ENCODE data around the gene FOXD4. TPM values are rescaled to one million over a fixed set of nuclear protein-coding genes. Genes with fewer than 3 reads are reported as not detected.
"Not testable (repeated sequence)": the region's sequence is repeated elsewhere in the genome, so short reads cannot be mapped to it uniquely, and the experiment has no call there.

FOXD4 gene
- total RNA-seq: not detected
- long read RNA-seq: 0 reads

DNA sequence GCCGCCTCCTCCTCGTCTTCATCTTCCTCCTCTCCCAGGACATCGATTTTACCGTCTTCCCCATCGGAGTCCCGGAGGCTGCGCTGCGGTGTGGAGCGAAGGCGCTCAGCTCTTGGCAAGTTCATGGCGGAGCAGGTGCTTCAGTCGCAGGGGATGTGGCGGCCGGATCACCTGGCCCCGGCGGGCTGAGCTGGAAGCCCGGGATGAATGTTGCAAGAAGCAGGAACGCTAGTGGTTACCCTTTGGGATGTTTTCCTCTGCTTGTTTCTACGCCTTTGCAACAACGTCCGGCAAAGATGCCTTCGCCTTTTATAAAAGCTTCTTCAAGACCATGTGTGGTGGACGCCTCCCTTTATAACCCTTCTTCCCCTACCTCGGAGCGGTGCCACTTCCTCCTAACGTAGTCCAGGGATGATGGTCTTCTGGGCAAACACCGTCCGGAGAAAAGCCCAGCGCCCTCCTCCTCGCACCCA is at the start of gene FOXD4:
TSS of gene FOXD4 (minus strand) at position 423 of the 473 bp plus-strand sequence. CDS start at position 125, 298 bp downstream.
- ATAC-seq; DNase-seq; intact Hi-C loops (cut with DNase I): not testable (repeated sequence)

DNA sequence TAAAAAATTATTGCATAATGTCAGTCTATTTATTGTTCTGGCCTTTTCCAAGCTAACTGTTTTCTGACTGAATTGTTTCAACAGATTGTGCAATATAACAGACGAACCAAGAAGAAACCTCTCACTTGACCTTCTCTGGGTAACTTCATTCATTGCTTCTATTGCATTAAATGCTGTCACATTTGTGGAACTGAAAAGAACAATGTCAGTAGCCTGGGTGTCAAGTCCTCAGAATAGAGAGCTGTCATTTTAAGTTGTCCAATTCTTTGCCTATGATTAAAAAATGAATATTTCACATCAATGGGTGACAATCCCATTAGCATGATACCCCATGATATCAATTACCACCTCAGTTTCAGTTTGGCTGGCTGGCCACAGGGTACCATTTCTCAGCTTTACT is 41.7 kb upstream of the FOXD4 start:
- intact Hi-C loops (cut with DNase I); ATAC-seq; DNase-seq: not testable (repeated sequence)

DNA sequence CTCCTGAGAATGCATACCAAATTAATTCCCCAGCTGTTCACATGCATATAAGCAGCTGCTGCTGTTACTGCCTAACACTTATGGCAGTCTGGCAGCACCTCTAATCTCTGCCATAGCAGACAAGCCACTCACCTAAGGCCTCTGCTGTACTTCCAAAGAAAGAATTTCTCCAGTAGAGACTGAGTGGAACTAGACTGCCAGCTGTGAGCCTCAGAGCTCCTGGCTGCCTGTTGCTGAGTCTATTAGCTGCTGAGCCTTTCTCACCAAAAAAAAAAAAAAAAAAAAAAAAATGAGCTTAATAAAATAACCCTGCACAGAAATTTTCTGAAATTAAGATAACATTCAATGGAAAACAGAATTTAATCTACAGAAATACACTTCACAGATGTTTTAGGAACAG is 33.0 kb upstream of the FOXD4 start:
- ATAC-seq; DNase-seq; intact Hi-C loops (cut with DNase I): not testable (repeated sequence)

DNA sequence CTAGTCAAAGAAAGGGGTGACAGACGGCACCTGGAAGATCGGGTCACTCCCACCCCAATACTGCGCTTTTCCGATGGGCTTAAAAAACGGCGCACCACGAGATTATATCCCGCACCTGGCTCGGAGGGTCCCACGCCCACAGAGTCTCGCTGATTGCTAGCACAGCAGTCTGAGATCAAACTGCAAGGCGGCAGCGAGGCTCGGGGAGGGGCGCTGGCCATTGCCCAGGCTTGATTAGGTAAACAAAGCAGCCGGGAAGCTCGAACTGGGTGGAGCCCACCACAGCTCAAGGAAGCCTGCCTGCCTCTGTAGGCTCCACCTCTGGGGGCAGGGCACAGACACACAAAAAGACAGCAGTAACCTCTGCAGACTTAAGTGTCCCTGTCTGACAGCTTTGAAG is 21.7 kb upstream of the FOXD4 start:
- intact Hi-C loops (cut with DNase I); DNase-seq; ATAC-seq: not testable (repeated sequence)

DNA sequence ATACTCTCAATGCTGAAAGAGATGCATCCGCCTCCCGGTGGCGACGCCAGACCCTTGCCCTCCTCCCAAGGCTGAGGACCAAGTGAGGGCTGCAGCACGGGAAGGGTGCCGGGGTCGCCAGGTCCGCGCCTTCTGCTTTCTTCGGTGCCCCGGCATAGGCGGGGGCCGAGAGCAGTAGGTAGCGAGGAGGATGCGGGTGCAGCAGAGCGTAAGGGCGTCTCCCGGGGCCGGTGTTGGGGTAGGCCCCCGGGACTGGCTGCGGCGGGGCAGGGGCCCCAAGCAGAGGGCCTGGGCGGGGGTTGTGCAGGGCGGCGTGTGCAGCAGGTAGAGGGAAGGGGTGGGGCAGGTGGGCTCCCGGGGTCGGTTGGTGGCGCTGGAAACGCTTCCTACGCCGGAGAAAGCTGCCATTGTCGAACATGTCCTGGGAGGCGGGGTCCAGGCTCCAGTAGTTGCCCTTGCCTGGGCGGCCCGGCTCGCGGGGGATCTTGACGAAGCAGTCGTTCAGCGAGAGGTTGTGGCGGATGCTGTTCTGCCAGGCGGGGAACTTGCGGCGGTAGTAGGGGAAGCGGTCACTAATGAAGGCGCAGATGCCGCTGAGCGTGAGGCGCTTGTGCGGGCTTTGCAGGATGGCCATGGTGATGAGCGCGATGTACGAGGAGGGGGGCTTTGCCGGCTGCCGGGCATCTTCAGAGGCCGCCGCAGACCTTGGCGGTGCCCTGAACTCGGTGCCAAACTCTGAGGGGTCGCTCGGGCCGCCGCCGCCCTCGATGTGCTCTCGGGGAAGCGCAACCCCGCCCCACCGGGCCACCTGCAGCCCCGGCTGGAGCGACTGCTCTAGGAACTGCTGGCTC is 848 bp downstream of the FOXD4 start:
- ATAC-seq; DNase-seq; intact Hi-C loops (cut with DNase I): not testable (repeated sequence)

DNA sequence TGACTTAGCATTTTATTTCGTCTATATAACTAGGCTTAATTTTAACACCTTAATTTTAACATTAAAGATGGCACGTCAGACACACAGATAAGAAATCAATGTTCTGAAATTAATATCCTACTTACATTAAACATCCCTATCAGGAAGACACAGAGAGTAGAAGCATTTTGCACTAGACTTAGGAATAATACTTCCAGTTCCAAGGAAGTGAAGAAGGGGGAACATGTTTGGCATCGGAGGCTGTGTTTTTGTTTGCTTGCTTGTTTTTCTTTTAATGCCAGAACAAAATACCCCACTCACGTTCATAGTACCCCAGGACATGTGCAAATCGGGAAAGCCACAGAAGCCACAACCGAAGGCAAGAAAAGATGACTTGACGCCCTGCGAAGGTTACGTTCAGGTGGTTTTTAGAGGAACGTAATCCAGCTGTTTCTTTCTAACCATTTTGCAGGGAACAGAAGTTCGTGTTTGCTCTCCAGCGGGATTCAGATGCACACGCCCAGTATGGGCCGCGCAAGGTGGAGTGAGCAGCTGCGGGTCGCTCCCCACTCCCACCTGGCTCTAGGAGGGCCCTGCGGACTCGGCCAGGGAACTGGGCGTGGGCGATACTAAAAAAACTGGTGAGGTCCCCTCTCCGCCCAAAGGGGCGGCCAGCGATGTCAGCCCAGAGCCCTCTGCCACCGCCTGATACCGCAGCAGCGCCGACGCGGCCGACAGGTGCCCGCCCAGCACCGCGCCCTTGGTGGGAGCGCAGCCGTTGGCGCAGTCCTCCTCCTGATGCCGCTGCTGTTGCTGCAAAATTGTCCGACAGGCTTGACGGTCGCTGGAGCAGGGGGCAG is 1.8 kb downstream of the FOXD4 start:
- ATAC-seq; DNase-seq; intact Hi-C loops (cut with DNase I): not testable (repeated sequence)

DNA sequence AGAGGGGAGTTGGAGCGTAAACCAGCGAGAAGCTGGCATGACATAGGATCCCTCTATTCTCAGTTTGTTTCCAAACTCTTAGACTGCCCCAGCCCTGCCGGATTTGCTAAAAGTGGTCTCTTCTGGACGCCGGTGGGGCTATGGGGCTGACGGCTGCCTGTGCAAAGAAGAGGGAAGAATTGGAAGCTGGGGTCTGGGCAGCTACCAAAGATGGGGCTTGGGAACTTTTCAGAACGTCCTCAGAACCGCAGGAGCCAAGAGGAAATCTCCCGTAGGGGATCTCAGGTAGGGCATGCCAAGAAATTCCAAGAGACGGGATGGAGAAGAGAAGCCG is 3.1 kb downstream of the FOXD4 start:
- DNase-seq; intact Hi-C loops (cut with DNase I); ATAC-seq: not testable (repeated sequence)

DNA sequence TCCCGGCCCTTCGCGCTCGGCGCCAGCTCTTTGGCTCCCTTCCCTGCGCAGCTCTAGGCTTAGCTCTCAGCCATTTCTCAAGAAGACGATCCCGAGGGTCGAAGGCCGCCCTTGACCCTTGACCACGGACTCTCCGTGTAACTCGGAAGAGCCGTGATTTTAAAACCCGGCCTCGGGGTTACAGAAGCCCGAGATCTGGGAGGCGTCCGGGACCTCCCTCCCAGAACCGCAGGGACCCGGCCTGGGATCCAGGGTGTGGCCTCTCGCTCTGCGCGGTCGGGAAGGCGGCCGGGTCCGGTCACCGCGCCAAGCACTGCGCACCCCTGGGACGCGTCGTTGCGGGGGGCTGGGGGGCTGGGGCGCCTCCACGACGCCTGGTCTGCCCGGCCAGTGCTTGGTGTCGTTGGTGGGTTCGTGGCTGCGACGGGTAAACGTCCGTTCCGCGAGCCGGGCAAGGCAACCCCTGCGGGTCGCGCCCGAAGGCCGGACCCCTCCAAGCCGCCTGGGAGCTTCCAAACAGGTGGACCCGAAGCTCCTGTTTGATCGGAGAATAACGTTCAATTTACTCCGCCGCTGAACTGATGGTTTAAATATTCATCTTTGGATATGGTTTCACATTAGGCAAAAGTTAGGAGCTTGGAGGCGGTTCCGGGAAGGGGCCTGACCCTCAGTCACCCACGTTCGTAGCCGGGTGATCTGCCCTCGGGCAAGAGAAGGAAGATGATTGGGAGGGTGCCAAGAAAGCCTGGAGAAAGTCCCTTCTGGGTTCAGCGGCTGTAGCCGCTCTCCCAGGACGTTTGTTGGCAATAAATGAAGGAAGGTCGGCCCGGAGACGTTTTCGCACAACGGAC is 3.7 kb downstream of the FOXD4 start:
- intact Hi-C loops (cut with DNase I); DNase-seq: not testable (repeated sequence)
- ATAC-seq: peak; percentile 16 to 62

DNA sequence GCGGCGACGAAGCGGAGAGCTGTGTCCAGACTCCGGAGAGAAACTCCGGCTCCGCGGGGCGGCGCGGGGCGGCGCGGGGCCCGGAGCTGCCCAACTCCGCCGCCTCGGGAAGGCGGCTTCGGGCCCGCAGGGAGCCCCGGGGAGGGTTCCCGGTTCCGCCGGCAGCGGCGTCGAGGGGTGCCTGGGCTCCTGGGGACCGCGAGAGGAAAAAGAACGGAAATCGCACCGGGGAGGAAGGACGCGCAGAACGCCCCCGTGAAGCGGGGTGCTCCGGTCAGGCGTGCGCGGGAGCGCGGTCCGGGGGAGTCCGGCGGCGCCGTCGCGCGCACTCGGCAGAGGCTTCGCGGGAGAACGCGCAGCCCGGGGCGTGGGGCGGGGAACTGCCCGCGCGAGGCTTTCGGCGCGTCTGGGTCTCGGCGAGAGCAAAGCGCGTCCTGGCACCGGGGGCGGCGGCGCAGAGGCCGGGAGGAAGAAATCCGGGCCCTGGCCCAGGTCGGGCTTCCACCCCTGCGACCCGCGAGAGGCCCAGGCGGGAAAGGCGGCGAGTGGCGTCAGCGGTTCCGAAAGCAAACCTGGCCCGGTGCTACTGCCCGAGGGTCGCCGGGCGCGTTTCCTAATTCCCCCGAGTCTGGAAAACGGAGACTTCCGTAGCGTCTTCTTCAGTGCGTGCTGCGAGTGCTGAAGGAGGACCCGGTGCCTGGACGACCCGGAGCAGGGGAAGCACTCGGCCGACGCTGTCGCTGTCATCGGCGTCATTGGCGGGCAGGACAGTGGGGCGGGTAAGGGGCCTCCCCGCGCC is 4.5 kb downstream of the FOXD4 start:
- intact Hi-C loops (cut with DNase I): not testable (repeated sequence)
- DNase-seq (peak; percentile 22), ATAC-seq (peak; percentile 77 to 83)

DNA sequence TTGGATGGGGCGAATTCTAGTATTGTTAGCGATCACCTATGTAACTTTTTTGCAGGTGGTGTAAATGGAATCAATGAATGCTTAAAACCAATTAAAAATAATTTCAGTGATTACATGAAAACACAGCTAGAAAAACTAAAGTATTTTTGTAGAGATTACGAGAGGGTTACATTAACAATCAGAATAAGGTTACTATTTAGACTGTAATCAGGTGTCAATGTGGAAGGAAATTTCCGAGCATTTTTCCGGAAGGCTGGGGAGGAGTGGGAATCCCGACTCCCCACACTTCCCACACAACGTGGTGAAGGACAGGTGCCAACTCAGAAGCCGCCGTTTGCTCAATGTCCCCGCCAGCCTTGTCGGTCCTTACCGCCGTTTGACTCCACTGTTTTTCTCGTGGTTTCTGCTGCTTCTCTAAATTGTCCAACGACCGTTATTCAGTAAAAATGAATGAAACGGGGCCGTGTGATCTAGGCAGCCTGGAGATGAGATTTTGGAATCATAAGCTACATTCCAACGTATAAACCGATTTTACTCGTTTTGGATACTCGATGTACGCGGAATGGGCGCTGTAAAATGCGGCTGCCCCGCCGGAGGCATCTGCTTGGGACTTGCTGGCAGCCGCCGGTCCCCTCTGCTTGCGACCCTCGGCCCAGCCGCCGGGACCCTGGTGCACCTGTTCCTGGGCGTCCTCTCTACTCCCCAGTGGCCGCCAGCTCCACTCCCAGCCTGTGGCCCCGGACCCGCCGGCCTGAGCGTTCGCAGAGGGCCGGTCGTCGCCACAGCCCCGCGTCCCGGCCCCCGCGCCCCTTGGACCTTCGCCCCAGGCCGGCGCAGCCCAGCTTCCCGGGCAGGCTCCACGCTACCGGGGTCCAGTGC is 5.4 kb downstream of the FOXD4 start:
- ATAC-seq; intact Hi-C loops (cut with DNase I); DNase-seq: not testable (repeated sequence)

DNA sequence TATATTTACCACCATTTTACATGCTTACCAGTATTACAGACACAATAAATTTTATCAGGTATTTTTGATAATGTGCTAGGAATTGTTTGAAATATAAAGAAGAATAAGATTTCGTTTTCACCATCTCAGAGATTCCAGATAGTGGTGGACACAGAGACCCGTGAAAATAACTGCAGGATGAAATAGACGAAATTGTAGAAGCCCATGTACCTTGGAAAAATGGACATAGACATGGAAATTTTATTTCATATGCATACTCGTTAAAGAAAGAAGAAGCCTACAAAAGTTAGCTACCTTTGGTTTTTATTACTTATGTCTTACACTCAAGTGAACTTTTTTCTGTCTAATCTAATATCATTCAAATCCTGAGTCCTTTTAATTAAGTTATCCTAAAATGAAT is 7.5 kb downstream of the FOXD4 start:
- intact Hi-C loops (cut with DNase I); DNase-seq: not testable (repeated sequence)

DNA sequence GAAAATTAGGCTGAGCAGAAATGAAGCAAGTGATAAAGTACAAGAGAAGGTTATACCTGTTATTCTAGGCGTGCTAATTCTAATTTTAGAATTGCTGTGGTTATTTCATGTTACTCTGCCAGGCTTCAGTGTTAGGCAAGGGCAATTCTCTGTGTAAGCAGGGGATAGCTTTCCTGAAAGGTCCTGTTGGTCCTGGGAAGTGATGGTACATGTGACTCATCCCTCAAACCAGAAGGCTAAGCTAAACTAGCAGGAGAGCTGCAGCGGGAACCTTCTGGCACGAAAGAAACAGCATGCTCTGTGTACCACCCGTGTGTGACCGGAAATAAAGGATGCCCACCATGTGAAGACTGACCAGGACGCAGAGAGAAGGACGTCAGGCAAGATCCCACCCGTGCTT is 8.7 kb downstream of the FOXD4 start:
- ATAC-seq; DNase-seq; intact Hi-C loops (cut with DNase I): not testable (repeated sequence)

More for the DNA sequence above, 7.5 kb downstream of the FOXD4 start:
- not testable (repeated sequence) for ATAC-seq

DNA sequence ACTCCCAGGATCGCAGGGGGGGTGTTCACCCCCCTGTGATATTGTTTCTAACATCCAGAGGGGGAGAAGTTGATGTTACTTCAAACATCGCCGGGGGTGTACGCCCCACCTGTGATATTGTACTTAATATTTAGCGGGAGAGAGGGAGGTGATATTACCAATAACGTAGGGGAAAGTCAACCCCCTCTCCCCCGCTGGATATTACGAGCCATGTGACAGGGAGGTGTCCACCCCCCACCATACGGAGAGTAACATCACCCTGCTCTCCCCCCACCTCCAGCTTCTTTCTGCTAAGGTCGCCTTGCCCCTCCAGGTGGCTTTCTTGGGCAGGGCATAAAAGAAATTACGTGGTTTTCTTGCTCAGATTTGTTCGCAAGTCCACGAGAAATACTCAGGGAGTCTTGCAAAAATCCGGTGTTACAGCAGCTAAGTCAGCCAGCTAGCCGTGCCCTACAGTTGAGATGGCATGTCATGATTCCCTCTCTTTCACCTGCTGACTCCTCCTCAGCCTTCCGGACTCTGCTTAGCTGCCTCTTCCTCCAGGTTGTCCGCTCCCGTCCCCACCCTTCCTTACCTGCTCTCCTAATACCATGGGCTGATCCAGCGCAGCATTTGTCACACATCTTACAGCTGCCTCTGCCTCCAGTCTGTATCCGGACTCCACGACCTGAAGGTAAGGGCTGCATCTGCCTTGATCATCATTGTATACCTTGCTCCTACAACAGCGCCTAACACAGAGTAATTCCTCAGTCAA is 9.3 kb downstream of the FOXD4 start:
- intact Hi-C loops (cut with DNase I); ATAC-seq; DNase-seq: not testable (repeated sequence)

DNA sequence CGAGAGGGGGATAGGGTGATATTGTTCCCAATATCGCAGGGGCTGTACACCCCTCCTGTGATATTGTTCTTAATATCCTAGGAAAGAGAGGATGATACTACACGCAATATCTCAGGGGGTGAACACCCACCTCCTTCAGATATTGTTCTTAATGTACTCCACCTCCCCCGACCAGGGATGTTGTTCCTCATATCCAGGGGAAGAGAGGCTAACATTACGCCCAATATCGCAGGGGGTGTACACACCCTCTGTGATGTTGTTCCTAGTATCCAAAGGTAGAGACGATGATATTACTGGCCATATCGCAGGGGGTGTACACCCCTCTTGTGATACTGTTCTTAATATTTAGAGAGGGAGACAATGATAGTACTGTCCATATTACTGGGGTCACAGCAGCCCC is 12.2 kb downstream of the FOXD4 start:
- intact Hi-C loops (cut with DNase I); ATAC-seq; DNase-seq: not testable (repeated sequence)

DNA sequence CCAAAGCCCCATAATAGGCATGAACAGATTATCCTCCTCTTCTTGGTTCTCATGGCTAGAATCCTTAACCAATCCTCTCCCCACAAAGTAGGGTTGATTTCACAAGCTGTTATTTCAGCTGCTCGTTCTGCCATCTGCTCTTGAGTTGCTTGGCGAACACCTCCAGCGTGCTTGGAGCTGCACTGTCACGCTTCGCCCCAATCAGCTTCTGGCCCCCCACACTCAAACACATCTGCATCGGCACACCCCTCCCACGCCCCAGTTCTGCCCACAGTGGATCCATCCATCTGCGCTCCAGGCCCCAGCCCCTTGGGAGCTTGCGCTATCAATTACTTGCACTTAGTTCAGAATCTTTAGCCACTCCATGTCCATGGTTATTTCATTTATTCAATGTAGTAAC is 17.8 kb downstream of the FOXD4 start:
- intact Hi-C loops (cut with DNase I); ATAC-seq; DNase-seq: not testable (repeated sequence)

DNA sequence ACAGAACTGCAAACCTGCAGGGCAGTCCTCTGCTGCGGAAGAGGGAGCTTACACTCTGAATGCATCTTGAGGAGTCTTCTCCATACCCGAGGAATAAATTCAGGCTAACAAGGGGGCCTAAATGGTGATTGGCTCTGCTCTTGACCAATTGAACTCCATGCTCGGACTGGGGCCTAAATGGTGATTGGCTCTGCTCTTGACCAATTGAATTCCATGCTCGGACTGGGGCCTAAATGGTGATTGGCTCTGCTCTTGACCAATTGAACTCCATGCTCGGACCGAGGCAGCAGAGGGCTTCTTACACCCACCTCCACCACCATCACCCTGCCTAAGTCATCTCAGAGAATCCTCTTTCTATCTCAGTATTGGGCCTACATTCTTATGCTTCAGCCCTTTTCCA is 18.4 kb downstream of the FOXD4 start:
- ATAC-seq; intact Hi-C loops (cut with DNase I); DNase-seq: not testable (repeated sequence)

All from left cardiac atrium (tissue), 4 donors.